GM18858 (cell line): ENCODE results near the gene SH2D3C.

Experiments used
- ATAC-seq: cut with Tn5 transposase; IDR thresholded peaks from one replicate; pipeline ENCODE4 v1.9.1; 2021; ENCODE audit not compliant: unreplicated experiment

The SH2D3C gene

DNA sequence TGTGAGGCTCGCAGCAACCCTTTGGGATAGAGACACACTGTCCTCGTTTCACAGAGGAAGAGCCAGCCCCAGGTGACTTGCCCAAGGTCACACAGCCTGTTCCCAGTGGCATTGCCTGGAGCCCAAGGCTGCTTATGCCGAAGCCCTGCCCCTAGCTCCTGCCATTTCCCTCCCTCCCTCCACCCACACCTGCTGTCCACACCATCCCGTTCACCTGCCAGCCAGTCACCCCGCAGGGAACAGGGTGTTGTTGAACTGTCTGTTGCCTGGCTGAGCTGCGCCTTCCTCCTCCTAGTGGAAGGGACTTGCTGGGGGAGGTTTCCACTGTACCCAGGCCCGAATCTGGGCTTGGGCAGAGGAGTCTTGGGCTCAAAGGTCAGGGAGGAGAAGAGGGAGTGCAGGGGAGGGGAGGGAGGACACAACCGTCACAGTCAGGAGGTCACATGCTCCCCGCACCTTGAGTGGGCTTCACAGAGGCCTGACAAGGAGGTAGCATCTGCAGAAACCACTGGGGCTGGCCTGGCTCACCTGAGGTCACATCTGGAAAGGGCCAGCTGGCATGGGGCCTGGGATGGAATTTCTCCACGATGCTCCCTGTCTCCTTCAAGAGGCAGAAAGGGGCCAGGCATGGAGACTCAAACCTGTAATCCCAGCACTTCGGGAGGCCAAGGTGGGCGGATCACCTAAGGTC, 56.3 kb downstream of the SH2D3C start:
- no peak for ATAC-seq

- no peak for ATAC-seq
Observed at GRCh38 chr9:127721391-127721821, 57.1 kb downstream of the SH2D3C start.

GRCh38 chr9:127720865-127721227, 57.6 kb downstream of the SH2D3C start:
- ATAC-seq: no peak

- ATAC-seq: no peak
Observed at GRCh38 chr9:127720031-127720864, 58.2 kb downstream of the SH2D3C start.

- no peak for ATAC-seq
Observed at GRCh38 chr9:127717766-127718165, 60.7 kb downstream of the SH2D3C start.

DNA sequence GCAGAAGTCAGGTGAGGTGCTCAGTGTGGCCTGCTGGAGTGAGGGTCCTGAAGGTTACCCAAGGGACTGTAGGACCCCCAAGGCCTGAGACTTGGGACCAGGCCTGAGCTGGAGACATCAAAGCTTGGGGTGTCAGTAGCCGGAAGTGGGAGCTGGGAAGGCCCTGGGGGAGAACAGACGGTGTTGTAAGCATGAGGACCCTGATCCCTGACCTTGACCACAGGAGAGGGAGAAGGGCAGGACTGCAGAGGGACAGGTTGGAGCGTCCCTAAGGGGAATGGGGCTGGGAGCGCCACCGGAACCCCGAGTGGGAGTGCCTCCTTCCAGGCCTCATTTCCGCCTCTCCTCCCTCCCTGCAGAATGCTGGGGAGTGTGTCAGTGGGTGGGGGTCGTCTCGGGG, 62.1 kb downstream of the SH2D3C start:
- no peak for ATAC-seq

GRCh38 chr9:127715470-127716337, 62.8 kb downstream of the SH2D3C start, which contains the start of the genes PTRH1 and TTC16:
PTRH1 (minus strand) TSS chr9:127715663; CDS start chr9:127715639, 24 bp downstream.
TTC16 (plus strand) TSS chr9:127716079; CDS start chr9:127716146, 67 bp downstream.
- ATAC-seq: peak; percentile 84

DNA sequence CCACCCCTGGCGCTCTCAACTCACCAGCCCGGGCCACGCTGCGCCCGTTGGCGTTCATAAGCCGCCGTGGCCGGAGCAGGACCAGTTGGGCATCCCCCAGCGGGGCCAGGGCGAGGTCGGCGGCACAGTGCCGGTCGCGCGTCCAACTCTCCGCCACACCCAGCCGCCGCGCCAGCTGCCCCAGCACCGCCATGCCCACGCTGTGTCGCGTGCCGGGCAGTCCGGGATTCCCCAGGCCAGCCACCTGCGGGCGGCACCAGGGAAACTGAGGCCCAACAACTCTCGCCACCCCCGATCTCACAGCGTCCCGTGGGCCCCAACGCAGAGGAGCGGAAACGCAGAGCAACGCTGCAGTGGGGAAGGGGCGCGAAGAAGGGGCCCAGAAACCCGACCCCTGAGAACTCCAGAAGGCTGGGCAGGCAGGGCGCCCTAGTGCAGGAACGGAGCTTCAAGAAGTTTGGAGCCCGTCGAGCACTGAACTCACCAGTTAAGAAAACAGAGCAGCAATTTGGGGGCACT, 63.5 kb downstream of the SH2D3C start:
- no peak for ATAC-seq

DNA sequence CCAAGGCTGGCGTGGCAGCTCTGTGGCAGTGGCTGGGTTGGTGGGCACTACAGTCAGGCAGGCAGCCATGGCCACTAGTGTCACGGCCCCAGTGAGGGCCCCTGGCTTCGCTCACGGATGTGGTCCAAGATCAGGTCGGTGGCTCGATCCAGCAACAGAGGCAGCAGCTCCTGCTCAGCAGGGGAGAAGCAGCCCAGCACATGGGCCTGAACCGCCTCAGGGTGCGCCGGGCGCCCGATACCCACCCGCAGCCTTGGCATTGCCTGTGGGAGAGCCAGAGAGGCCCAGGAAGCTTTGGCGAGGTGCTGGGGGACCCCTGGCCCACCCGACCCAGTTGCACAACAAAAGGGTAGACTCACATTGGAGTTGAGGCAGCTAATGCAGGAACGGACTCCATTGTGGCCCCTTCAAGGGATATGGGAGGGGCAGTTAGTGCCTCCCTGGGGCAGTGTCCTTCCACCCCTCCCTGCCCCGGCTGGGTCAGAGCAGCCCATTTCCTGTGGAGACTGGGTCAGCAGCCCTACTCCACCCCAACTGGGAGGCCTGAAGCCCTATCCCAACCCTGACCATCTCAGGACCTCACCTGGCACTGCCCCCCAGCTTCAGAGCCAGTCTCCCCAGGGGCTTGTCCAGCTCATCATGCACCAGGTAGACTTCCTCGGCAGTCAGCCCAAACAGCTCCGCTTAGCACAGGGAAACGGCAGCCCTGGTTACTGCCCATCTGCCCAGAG, 64.3 kb downstream of the SH2D3C start:
- ATAC-seq: no peak

GRCh38 chr9:127712867-127713266, 65.6 kb downstream of the SH2D3C start:
- ATAC-seq: no peak

DNA sequence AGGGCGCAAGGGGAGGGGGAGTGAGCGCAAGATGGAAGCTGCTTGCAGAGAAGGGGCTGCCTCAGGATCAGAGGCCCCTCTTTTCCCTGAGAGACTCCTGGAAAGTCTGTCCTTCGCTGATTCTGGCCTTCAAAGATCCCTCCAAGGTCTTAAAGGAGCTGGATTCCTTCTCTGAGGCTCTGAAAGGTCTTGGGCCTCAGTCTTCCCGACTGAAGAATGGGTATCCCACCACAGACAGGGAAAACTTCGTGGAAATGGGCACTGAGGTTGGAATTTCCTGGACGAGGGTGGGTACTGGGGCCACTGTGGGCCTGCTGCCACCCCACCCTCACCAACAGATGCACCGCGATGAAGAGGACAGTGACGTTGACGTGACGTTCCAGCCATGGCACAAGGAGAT, 66.1 kb downstream of the SH2D3C start:
- ATAC-seq: no peak

DNA sequence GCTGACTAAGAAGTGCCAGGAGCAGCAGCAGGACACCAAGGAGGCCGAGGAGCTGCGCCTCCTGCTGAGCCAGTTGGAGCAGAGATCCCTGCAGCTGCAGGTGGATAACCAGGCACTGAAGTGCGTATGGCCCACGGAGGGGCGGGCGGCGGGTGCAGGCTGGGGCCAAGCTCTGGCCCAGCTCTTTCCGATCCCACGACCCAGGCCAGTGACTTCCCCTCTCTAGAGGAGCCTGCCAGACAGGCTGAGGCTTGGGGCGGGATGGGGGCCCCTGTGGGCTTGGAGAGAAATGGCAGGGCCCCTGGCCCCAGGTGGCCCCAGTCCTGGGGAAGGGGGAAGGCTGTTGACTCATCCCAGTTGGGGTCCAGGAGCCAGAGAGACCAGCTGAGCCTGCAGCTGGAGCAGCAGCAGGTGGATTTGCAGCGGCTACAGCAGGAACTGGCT, 66.6 kb downstream of the SH2D3C start:
- ATAC-seq: no peak

DNA sequence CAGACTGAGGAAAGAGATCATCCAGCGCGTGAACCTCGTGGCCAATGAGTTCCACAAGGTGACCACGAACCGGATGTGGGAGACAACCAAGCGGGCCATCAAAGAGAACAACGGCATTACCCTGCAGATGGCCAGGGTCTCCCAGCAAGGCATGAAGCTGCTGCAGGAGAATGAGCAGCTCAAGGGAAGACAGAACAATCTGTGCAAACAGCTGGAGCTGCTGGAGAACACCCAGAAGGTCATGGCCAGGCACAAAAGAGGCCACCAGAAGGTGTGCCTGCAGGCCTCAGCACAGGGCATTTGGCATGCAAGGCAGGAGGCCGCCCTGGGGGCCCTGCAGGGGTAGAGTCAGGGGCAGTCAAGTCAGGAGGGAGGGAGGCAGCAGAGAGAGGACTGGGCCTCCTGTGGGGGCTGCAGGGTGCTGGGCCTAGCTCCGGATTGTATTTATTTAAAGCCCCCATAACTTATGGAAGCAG, 67.2 kb downstream of the SH2D3C start:
- no peak for ATAC-seq

DNA sequence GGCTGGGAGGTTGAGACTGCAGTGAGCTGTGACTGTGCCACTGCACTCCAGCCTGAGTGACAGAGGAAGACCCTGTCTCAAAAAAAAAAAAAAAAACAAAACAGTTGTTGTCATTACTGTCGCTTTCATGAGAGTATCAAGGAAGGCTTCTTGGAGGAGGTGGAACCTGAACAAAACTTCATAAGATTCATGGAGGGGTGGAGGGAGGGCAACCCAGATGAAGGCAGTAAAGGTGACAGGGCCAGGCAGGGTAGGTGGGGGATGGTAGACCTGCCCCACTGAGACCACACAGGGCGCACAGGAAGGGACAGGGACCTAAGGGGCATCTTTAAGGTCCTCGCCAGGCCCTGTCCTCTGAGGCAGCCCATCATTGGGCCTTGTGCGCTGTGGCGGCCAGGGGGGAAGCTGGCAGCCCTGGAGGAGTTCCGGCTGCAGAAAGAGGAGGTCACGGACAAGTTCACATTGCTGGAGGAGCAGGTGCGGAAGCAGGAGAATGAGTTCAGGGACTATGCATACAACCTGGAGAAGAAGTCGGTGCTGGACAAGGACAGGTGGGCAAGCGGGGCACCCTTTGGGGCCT, 68.2 kb downstream of the SH2D3C start:
- ATAC-seq: no peak

- no peak for ATAC-seq
Observed at GRCh38 chr9:127708952-127709587, 69.4 kb downstream of the SH2D3C start.

- no peak for ATAC-seq
Observed at GRCh38 chr9:127707766-127708165, 70.7 kb downstream of the SH2D3C start.

GRCh38 chr9:127706836-127707241, 71.6 kb downstream of the SH2D3C start, which contains the start of gene CFAP157:
CFAP157 (plus strand) TSS chr9:127706988; CDS start chr9:127707032, 44 bp downstream.
- ATAC-seq: no peak

GRCh38 chr9:127705577-127706379, 72.7 kb downstream of the SH2D3C start:
- ATAC-seq: no peak
